ENCODE results near the gene ZNF582. TPM values are rescaled to one million over a fixed set of nuclear protein-coding genes. Genes with fewer than 3 reads are reported as not detected.
A peak's percentile ranks its signal among the peaks of the same experiment; 100 is the strongest.

ZNF582 gene
- 1 to 10 TPM in 1 of 2 donors, under 1 TPM in 1; 0.84 to 3.5 TPM for total RNA-seq

DNA sequence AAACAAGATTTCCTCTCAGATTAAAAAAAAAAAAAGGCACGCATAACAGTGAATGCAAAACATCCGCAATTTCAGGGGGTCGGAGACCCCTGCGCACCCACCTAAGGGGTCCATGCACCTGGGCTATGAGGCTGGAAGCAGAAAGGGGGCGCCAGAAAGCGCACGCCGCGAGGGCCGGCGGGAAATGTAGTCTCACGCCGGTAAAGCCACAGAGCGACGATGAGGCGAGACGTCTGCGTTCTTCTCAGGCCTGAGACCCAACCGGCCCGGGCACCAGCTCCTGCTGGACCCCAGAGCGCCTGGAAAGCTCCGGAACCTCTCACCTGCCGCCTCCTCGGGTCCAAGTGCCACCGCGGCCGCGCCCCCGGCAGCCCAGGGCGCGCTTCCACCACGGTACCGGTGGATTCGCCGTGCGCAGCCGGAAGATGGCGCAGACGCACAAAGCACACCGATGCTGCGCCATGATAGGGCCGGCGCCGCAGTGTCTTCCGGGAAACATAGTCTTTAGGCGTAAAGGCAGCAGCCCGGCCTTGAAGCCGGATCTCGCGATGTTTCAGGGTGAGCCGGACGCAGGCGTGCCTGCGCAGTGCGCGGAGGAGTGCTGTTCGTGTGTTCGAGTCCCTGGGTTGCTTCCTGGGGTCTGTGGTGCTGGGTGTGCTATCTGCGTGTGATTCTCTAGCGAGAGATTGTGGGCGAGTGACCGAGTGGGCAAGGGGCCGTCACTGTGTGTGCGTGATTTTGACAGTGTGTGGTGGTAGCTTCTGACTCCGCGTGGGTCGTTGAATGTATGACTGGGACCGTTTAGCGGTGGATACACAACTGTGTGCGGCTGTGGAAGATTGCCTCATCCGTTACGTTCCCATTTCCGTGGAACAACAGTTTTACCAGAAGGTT lies at the start of gene ZNF582:
ZNF582 (minus strand) TSS at position 416 of the 894 bp plus-strand sequence. CDS start 1,782 bp downstream, outside the sequence.
- Mint-ChIP-seq H3K9me3 (peaks cover 45 to 68% of the 10 kb centered on the region in 2 donors), H3K36me3 (peaks cover 75 to 85% of the 10 kb centered on the region in 2 donors), H3K27ac (peak within 1 kb of the TSS; percentile 97 to 98)
- ATAC-seq (peak; percentile 96 to 98), DNase-seq (ENCODE audit: low spot score in 2 of 2) (peak; percentile 86 to 93)

DNA sequence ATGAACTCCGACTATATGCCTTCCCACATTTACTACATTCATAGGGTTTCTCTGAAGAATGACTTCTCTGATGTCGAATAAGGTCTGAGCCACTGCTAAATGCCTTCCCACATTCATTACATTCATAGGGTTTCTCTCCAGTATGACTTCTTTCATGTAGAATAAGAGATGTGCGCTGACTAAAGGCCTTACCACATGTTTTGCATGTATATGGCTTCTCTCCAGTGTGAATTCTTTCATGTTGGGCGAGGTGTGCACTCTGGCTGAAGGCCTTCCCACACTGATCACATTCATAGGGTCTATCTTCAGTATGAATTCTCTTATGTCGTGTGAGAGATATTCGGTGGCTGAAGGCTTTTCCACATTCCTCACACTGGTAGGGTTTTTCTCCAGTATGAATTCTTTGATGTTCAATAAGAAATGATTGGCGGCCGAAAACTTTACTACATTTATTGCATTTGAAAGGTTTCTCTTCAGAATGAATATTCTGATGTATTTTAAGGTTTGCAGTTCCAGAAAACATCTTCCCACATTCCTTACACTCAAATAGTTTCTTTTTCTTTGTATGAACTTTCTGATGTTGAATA lies 48.0 kb upstream of the ZNF582 start:
- DNase-seq (ENCODE audit: low spot score in 2 of 2) (no peak), ATAC-seq (no peak)
- H3K36me3 Mint-ChIP-seq: peaks cover 50 to 54% of the 10 kb centered on the region in 2 donors
- H3K9me3 Mint-ChIP-seq: peaks cover 53 to 54% of the 10 kb centered on the region in 2 donors
- H3K27ac Mint-ChIP-seq: no peak overlapping the region

DNA sequence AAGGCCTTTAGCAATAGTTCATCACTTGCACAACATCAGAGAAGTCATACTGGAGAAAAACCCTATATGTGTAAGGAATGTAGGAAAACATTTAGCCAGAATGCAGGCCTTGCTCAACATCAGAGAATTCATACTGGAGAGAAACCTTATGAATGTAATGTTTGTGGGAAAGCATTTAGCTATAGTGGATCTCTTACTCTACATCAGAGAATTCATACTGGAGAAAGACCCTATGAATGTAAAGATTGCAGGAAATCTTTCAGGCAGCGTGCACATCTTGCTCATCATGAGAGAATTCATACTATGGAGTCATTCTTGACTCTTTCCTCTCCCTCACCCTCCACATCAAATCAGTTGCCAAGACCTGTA lies 30.6 kb upstream of the ZNF582 start:
- Mint-ChIP-seq H3K36me3 (peaks cover 79 to 83% of the 10 kb centered on the region in 2 donors), H3K9me3 (peaks cover 58 to 66% of the 10 kb centered on the region in 2 donors), H3K27ac (no peak overlapping the region)
- ATAC-seq (no peak), DNase-seq (ENCODE audit: low spot score in 2 of 2) (no peak)

DNA sequence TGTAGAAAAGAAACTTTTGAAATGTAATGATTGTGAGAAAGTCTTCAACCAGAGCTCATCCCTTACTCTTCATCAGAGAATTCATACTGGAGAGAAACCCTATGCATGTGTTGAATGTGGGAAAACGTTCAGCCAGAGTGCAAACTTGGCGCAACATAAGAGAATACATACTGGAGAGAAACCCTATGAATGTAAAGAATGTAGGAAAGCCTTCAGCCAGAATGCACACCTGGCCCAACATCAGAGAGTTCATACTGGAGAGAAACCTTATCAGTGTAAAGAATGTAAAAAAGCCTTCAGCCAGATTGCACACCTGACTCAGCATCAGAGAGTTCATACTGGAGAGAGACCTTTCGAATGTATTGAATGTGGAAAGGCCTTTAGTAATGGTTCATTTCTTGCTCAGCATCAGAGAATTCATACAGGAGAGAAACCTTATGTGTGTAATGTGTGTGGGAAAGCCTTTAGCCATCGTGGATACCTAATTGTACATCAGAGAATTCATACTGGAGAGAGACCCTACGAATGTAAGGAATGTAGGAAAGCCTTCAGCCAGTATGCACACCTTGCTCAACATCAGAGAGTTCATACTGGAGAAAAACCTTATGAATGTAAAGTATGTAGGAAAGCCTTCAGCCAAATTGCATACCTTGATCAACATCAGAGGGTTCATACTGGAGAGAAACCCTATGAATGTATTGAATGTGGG lies 30.1 kb upstream of the ZNF582 start:
- peaks cover 63 to 64% of the 10 kb centered on the region in 2 donors for H3K9me3 Mint-ChIP-seq
- no peak overlapping the region for H3K27ac Mint-ChIP-seq

DNA sequence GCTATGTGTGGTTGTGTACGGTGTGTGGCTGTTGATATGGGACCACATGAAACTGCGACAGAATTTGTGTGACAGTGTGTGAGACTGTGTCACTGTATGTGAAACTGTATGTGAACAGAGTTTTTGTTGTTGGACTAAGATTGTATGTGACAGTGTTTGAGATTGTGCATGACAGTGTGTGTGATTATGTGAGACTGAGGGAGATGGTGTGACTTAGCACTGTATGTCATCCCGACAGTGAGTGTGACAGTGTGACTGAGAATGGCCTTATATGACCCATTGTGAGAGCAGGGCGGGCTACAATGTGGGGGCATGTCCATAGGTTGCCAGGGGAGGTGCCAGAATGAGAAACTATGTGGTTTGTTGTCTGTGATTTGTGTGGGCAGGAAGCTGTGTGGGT lies 11.7 kb upstream of the ZNF582 start:
- peak overlapping the region in 1 of 2 donors; percentile 97 for H3K27ac Mint-ChIP-seq
- no peak for DNase-seq (ENCODE audit: low spot score in 2 of 2)
- H3K36me3 Mint-ChIP-seq: peaks cover 63 to 95% of the 10 kb centered on the region in 2 donors
- H3K9me3 Mint-ChIP-seq: peaks cover 45 to 59% of the 10 kb centered on the region in 2 donors
- peak in 1 of 2 donors; percentile 6 for ATAC-seq

More for the DNA sequence above, 30.1 kb upstream of the ZNF582 start:
- H3K36me3 Mint-ChIP-seq: peaks cover 83 to 89% of the 10 kb centered on the region in 2 donors
- ATAC-seq: no peak
- DNase-seq (ENCODE audit: low spot score in 2 of 2): no peak

DNA sequence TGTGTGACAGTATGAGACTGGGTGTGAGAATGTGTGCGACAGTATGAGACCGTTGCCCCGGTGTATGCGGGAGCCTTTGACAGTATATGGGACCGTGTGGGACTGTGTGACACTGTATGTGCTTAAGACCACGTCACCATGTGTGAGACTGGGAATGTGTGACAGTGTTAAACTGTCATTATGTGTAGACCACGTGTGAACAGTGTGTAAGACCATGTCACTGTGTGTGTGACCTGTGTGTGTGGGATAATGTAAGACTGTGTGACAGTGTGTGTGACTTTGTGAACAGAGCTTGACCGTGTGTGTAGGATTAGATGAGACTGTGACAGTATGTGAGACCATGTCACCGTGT lies 11.3 kb upstream of the ZNF582 start:
- peaks cover 62 to 95% of the 10 kb centered on the region in 2 donors for H3K36me3 Mint-ChIP-seq

DNA sequence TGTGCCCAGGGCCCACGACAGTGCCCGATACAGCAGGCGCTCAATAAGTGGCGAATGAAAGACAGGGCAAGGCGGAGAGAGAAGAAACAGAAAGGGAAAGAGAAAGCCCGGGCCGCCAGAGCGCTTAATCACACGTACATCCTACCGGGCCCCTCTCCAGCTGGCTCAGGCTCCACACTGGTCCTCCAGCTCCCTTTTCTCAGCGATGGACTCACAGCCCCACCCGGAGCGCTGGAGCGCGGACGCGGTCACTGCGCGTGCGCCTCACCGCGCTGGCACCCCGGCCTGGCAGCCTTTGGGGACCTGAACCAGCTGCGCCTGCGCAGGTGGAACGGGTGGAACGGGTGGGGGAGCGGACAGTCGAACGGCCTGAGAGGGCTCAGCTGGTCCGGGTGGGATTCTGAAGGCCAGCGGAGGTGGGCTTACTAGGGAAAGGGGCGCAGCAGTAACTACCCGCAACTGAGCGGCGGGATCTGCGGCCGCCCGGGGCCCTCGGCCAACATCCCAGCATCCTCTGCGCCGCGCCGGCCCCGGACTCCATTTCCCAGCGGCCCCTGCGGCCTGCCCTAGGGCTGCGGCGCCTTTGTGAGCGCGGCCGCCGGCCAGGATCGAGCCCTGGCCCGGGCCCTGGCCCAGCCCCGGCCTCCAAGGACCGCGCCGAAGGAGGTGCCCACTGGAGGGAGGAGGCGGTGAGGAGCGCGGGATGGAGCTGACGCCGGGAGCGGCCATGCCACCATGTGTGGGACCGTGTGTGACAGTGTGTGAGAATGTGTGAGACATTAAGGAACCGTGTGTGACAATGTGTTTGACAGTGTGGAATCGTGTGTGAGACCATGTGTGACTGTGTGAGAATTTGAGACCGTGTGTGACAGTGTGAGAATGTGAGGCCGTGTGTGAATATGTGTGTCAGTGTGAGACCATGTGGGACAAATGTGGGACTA lies 10.7 kb upstream of the ZNF582 start, which contains the start of gene ZNF583:
ZNF583 (plus strand) TSS at position 569 of the 941 bp plus-strand sequence. CDS start 2,783 bp downstream, outside the sequence.
- H3K36me3 Mint-ChIP-seq: peaks cover 65 to 97% of the 10 kb centered on the region in 2 donors
- DNase-seq (ENCODE audit: low spot score in 2 of 2) (peak; percentile 90 to 94), ATAC-seq (peak; percentile 85 to 89)
- H3K9me3 Mint-ChIP-seq: peaks cover 46 to 59% of the 10 kb centered on the region in 2 donors
- H3K27ac Mint-ChIP-seq: peak within 1 kb of the TSS; percentile 97 to 99

More for the DNA sequence above, 11.3 kb upstream of the ZNF582 start:
- ATAC-seq (peak; percentile 2 to 25), DNase-seq (ENCODE audit: low spot score in 2 of 2) (no peak)
- H3K9me3 Mint-ChIP-seq: peaks cover 43 to 56% of the 10 kb centered on the region in 2 donors
- peak overlapping the region; percentile 4 to 97 for H3K27ac Mint-ChIP-seq

DNA sequence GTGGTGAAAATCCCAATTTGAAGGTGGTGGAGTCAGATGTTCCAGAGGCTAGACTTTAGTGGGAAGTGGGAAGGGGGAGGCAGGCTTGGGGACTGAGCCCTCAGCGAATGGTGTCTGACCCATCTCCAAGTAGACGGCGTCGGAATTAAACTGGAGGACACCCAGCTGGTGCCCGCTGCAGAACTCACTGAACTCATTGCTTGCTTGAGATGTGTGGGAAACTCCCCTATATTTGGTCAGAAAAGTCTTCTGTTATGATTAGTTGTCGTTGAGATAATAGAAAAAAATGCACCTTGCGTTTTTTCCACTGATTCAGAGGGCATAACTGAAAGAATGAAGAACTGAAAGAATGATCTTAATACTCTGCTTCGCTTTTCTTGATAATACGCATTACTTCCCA lies 9.9 kb upstream of the ZNF582 start:
- peaks cover 45 to 59% of the 10 kb centered on the region in 2 donors for H3K9me3 Mint-ChIP-seq
- peak overlapping the region; percentile 97 to 99 for H3K27ac Mint-ChIP-seq
- peaks cover 65 to 97% of the 10 kb centered on the region in 2 donors for H3K36me3 Mint-ChIP-seq
- DNase-seq (ENCODE audit: low spot score in 2 of 2): no peak
- peak; percentile 13 to 21 for ATAC-seq

DNA sequence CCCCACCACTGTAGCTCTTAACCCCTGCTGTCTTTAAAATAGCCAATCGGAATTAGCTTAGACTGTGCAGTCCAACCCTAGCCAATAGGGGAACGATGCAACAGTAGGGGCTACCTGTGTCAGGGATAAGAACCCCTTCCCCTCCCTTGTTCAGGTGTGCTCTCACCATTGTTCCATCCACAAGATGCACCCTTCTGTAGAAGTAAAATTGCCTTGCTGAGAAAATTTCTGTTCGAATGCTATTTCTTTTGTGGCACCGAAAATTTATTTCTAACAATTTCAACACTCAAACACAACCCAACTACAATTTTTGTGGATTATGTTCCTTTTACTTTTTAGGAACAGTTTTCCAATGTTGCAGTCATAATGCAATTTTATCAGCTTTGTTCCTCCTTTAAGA lies 7.2 kb upstream of the ZNF582 start:
- no peak for DNase-seq (ENCODE audit: low spot score in 2 of 2)
- H3K36me3 Mint-ChIP-seq: peaks cover 68 to 93% of the 10 kb centered on the region in 2 donors
- no peak for ATAC-seq
- peaks cover 49 to 62% of the 10 kb centered on the region in 2 donors for H3K9me3 Mint-ChIP-seq
- H3K27ac Mint-ChIP-seq: no peak overlapping the region

DNA sequence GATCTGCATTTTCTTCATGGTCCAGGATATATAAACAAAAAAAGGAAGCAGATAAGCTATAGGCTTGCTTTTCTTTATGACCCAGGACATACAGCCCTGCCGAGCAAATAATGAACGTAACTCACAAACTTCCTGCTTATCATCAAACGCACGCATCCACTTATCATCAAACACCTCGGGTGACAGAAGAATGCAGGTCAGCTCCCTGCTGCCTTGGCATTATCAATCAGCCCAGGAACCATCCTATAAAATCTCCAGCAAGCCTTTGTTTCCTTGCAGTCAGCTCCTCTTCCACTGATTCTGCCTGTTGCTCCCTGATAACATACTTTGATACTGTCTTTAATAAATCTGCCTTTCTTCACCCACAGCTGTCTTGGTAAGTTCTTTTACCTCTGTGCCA lies 5.5 kb upstream of the ZNF582 start:
- no peak for DNase-seq (ENCODE audit: low spot score in 2 of 2)
- Mint-ChIP-seq H3K36me3 (peaks cover 70 to 95% of the 10 kb centered on the region in 2 donors), H3K27ac (no peak overlapping the region), H3K9me3 (peaks cover 52 to 63% of the 10 kb centered on the region in 2 donors)
- no peak for ATAC-seq

DNA sequence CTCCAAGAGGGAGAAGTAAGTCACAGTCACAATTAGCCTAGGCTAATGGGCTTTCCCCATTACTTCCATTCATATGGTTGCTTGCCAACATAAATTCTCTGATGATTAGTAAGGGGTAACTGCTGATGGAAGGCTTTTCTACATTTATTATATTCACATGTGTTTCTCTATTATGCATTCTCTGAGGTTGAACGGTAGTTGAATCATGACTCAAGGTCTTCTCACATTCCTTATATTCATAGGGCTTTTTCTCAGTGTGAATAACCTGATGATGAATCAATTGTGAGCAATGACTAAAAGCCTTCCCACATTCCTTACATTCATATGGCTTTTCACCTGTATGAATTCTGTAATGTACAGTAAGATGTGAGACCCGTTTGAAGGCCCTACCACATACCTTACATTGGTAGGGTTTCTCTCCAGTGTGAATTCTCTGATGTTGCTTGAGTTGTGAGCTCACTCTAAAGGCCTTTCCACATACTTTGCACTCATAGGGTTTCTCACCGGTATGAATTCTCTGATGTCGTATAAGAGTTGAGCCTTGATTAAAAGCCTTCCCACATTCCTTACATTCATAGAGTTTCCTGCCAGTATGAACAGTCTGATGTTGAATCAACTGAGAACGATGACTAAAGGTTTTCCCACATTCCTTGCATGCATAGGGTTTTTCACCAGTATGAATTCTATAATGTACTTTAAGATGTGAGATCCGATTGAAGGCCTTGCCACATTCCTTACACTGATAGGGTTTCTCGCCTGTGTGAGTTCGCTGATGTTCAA lies 9.3 kb downstream of the ZNF582 start:
- Mint-ChIP-seq H3K36me3 (peaks cover 78 to 82% of the 10 kb centered on the region in 2 donors), H3K9me3 (peaks cover 39 to 66% of the 10 kb centered on the region in 2 donors), H3K27ac (no peak overlapping the region)
- no peak for DNase-seq (ENCODE audit: low spot score in 2 of 2)
- no peak for ATAC-seq

DNA sequence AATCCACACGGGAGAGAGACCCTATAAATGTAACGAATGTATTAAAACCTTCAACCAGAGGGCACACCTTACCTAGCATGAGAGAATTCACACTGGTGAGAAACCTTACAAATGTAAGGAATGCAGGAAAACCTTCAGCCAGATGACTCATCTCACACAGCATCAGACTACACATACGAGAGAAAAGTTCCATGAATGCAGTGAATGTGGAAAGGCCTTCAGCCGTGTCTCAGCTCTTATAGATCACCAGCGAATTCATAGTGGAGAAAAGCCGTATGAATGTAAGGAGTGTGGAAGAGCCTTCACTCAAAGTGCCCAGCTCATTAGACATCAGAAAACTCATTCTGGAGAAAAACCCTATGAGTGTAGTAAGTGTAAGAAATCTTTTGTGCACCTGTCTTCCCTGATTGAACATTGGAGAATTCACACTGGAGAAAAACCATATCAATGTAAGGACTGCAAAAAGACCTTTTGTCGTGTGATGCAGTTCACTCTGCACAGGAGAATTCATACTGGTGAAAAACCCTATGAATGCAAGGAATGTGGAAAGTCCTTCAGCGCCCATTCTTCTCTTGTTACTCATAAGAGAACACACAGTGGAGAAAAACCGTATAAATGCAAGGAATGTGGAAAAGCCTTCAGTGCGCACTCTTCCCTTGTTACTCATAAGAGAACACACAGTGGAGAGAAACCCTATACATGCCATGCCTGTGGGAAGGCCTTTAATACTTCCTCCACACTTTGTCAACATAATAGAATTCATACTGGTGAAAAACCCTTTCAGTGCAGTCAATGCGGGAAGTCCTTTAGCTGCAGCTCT lies 16.0 kb downstream of the ZNF582 start:
- H3K9me3 Mint-ChIP-seq: peaks cover 62% of the 10 kb centered on the region in 2 donors
- no peak overlapping the region for H3K27ac Mint-ChIP-seq
- ATAC-seq (no peak), DNase-seq (ENCODE audit: low spot score in 2 of 2) (no peak)
- peaks cover 80% of the 10 kb centered on the region in 2 donors for H3K36me3 Mint-ChIP-seq

DNA sequence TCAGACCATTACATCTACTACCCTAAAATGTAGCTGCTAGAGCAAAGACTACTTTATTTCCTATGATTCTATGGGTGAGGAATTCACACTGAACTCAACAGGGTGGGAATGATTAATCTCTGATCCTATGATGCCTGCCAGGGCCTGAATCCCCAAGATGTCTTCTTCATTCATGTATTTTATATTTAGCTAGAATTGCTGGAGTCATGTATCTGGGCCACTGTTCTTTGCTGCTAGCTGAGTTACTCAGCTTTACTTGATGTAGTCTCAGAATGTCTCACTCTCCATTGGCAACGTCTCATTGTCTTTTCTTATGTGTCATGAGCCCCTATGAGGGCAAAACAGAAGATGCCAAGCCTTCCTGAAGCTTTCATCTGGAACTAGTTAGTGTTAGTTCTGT lies 21.1 kb downstream of the ZNF582 start:
- Mint-ChIP-seq H3K36me3 (peaks cover 91 to 97% of the 10 kb centered on the region in 2 donors), H3K27ac (no peak overlapping the region), H3K9me3 (peaks cover 53 to 61% of the 10 kb centered on the region in 2 donors)
- ATAC-seq (no peak), DNase-seq (ENCODE audit: low spot score in 2 of 2) (no peak)

DNA sequence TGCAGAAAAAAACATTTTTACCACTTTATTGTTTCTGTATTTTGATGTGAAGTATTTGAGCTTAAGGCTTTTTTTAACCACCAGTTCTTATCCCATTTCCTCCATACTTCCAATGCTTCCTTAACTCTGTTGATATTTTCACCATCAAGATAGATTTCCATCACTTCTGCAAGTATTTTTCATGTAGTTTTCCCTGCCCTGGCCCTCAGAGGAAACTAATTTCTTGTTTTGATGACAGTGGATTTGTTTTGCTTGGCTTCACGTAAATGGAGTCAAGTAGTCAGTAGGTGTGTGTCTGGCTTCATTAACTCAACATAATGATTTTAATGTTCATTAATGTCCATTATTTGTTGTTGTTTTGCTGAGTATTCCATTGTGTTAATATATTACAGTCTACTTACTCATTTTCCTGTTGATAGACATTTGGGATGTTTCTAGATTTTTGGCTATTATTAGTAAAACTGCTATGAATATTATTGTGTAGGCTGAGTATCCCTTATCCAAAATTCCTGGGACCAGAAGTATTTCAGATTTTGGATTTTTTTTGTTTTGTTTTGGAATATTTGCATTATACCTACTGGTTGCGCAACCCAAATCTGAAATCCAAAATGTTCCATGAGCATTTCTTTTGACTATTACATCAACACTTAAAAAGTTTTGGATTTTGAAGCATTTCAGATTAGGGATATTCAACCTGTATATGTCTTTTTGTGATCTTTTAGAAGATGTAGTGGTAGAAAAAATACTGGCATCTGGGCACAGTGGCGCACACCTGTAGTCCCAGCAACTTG lies 23.3 kb downstream of the ZNF582 start:
- Mint-ChIP-seq H3K27ac (no peak overlapping the region), H3K9me3 (peaks cover 41 to 57% of the 10 kb centered on the region in 2 donors), H3K36me3 (peaks cover 78 to 95% of the 10 kb centered on the region in 2 donors)
- ATAC-seq (no peak), DNase-seq (ENCODE audit: low spot score in 2 of 2) (no peak)
